Mononuclear cell (primary cell): ENCODE data around the gene SLC3A2. TPM values are rescaled to one million over a fixed set of nuclear protein-coding genes. Genes with fewer than 3 reads are reported as not detected.

Source experiments
- H3K27me3 ChIP-seq: 2 replicates; pipeline ENCODE4 v1.6.0; 2011; ENCODE audit warnings: low read length, control low read depth; ENCODE audit not compliant: insufficient read depth
- H3K4me1 ChIP-seq: 2 replicates; pipeline ENCODE4 v1.5.1; 2011; ENCODE audit warnings: mild to moderate bottlenecking, low read length, control low read depth; ENCODE audit not compliant: insufficient read depth
- H3K4me3 ChIP-seq: 2 replicates; pipeline ENCODE4 v1.5.1; 2011; ENCODE audit warnings: mild to moderate bottlenecking, low read length, moderate library complexity
- H3K9me3 ChIP-seq: 2 replicates; pipeline ENCODE4 v1.5.1; 2011; ENCODE audit warnings: low read depth, mild to moderate bottlenecking, control low read depth, low read length
- total RNA-seq: library from RNA; depleted of rRNA; stranded (reverse); fragments of >200 nt; gene quantifications from one replicate; pipeline ENCODE4 v1.2.3, GENCODE V29; 2012

Gene SLC3A2
- total RNA-seq, 1 donor, result 125 TPM

DNA sequence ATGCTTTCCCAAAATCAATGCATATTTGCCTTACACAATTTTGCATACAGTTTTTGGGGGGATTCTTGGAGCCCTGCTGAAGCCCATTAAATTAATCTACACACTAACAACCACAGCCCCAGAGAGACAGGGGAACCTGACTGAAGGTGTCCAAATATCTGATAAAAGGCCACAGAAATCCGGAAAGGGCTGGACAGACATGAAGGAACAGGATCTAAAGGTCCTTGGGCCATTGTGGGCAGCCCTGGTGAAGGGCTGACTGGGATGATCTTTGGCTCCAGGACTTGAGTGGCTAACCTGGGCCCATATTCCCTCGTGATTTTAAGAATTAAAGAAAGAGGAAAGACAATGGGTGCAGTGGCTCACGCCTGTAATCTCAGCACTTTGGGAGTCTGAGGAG is 34.5 kb upstream of the SLC3A2 start:
- no peaks in the 10 kb centered on the region for H3K27me3 ChIP-seq

DNA sequence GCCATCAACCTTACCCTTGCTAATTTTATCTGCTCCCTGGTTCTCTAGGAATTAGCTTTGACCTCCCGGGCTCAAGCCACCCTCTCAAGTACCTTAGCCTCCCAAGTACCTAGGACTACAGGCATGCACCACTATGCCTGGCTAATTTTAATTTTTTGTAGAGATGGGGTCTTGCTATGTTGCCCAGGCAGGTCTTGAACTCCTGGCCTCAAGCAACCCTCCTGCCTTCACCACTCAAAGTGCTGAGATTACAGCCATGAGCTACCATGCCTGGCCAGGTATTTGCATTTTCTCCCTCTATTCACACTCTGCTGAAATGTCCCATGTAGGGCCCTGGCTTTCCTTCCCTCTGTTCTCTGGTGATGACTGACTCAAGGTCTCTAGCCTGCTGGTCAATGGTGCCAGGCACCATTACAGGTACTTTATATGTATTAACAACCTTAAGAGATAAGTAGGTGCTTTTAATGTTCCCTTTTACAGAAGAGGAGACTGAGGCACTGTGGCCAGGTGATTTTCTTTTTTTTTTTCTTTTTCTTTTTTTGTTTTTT is 32.9 kb upstream of the SLC3A2 start:
- no peaks in the 10 kb centered on the region for H3K9me3 ChIP-seq
- no peaks in the 10 kb centered on the region for H3K27me3 ChIP-seq
- no peak overlapping the region for H3K4me3 ChIP-seq
- H3K4me1 ChIP-seq, result peaks cover 9% of the 10 kb centered on the region

More for the DNA sequence above, 34.5 kb upstream of the SLC3A2 start:
- Histone ChIP-seq H3K4me1 (peaks cover 11% of the 10 kb centered on the region), H3K4me3 (no peak overlapping the region), H3K9me3 (no peaks in the 10 kb centered on the region)

DNA sequence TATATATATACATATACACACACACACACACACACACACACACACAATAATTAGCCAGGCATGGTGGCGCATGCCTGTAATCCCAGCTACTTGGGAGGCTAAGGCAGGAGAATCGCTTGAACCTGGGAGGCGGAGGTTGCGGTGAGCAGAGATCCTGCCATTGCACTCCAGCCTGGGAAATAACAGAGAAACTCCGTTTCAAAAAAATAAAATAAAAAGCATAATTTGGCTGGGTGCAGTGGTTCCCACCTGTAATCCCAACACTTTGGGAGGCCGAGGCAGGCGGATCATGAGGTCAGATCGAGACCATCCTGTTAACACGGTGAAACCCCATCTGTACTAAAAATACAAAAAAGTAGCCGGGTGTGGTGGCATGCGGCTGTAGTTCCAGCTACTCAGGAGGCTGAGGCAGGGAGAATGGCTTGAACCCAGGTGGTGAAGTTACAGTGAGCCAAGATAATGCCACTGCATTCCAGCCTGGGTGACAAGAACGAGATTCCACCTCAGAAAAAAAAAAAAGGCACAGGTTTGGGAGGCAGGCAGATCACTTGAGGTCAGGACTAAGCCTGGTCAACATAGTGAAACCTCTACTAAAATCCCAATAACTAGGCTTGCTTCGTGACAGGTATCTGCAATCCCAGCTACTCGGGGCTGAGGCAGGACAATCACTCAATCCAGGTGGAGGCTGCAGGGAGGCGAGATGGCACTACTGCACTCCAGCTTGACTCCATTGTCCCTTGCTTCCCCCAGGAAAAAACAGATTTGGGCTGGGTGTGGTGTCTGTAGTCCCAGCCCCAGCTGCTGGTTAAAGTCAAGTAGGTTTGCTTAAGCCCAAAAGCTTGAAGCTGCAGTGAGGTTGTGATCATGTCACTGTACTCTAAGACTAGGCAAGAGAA is 29.5 kb upstream of the SLC3A2 start:
- H3K27me3 ChIP-seq, result no peaks in the 10 kb centered on the region
- H3K4me1 ChIP-seq, result peaks cover 34% of the 10 kb centered on the region
- H3K9me3 ChIP-seq, result no peaks in the 10 kb centered on the region
- H3K4me3 ChIP-seq, result no peak overlapping the region

DNA sequence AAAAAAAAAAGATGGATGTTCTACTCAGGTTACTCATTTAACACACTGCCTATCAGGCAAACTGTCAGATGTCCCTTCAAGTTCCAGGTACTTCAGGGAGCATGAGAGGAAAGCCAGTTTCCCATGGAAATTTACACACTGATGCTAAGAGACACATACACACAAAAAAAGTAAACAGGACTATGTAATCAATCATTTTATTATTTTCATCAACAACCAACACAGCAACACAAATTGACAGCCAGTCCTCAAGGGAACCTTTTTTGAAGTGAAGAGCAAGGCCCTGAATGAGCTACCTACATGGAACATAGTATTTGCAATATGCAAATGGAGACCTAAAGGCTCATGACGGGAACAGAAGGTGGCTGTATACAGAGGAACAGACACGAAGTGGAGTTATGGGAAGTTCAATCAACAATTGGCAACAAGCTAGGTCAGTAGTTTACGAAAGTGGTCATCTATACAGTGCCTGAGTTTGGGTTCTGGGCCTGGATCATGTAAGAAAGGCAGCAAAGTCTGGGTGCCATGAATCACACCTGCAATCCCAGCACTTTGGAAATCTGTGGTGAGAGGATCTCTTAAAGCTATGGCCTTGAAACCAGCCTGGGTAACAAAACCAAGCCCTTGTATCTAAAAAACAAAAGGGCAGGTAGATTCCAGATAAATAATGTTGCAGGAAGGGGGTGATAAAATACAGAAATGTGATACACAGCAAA is 28.7 kb upstream of the SLC3A2 start:
- H3K4me3 ChIP-seq, result no peak overlapping the region
- H3K9me3 ChIP-seq, result no peaks in the 10 kb centered on the region
- H3K4me1 ChIP-seq, result peaks cover 42% of the 10 kb centered on the region
- no peaks in the 10 kb centered on the region for H3K27me3 ChIP-seq

DNA sequence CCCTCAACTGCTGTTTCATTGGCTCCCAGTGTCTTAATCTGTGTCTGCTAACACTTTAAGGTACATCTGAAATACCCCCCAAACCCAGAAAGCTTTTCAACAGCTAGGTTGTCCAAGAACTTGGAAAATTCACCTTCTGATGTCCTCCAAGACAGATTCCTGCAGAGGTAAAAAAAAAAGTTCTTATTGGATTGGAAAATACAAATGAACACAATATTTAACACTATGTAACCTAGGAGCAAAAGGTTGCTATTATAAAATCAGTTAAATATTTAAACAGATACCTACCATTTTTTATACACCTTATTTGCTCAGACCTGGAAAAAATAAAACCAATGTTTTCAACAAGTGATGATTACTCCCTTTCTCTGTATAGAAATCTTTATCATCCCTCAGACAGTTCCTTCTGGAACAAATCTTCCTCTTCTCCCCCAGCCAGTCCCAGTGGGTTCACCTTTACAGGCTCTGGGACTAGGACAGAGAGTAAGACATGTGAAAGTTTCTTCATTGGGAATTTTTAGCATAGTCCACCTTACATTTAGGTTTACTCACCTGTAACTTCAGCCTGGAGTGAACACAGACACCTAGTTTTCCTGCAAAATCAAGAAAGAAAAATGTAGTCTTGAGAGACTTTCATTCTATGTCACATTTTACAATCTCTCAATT is 28.0 kb upstream of the SLC3A2 start:
- no peak overlapping the region for H3K4me3 ChIP-seq
- no peaks in the 10 kb centered on the region for H3K9me3 ChIP-seq
- H3K4me1 ChIP-seq, result peaks cover 49% of the 10 kb centered on the region
- no peaks in the 10 kb centered on the region for H3K27me3 ChIP-seq

DNA sequence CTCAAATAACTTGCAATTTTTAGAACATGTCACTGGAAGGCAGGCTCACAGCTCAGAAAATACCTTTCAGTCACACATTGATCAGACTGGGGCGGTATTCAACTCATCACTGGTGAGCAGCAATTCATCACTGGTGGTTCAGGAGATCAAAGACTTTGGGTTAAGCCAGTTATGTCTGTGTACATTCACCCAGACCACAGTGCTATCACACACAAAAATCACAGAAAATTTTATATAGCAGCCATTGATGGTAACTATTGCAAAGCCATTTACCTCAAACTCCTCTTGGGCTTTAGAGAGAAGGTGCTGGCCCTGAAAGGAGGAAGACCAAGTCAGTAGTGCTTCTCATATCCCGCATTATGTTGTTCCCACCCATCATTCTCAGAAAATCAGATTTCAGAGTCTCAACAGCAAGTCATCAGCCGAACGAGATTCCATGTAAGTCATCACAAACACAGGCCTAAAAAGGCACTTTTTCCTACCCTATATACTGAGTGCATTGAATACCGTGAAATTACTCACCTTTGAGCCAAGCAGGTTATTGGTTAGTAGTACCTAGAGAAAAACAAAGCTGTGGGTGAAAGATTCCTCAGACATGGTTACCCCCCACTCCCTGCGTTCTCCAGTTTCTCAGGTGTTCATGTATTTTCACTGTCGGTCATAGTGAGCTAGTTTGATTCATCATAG is 27.3 kb upstream of the SLC3A2 start:
- Histone ChIP-seq H3K9me3 (no peaks in the 10 kb centered on the region), H3K4me3 (no peak overlapping the region), H3K27me3 (no peaks in the 10 kb centered on the region), H3K4me1 (peaks cover 49% of the 10 kb centered on the region)

DNA sequence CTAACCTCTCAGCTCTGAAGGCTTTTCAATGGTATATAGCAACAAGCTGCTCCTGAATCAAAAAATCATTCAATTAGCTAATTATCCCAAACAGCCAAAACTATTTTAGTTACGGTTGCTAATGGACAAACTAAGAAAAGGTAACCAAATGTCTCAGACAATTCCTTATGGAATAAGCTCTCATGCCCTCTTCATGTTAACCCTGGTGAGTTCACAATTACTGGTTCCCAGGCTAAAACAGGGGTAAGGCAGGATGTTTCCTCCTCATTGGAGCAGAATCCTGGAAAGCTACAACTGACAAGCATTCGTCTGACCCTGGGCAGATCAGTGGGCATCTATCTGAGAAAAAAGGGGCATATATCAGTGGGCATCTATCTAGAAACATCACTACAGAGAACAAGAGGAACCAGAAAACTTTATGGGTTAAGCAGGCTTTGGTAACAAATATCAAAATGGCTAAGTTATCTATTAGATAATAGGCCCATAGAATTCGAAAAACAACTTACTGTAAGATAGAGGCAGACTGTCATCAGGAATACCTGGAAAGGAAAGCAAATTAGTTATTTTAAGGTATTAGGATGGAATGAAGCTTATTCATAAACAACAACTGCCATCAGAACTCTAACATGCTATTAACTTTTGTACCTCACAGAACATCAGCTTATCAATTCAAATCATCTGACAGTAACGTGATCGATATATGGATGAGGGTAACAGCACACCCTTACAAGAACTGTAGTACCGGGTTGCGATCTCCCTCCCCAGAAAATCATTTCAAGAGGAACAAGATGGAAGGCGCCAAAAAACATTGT is 26.5 kb upstream of the SLC3A2 start:
- Histone ChIP-seq H3K9me3 (no peaks in the 10 kb centered on the region), H3K4me1 (peaks cover 49% of the 10 kb centered on the region), H3K4me3 (peak overlapping the region; percentile 79), H3K27me3 (no peaks in the 10 kb centered on the region)

DNA sequence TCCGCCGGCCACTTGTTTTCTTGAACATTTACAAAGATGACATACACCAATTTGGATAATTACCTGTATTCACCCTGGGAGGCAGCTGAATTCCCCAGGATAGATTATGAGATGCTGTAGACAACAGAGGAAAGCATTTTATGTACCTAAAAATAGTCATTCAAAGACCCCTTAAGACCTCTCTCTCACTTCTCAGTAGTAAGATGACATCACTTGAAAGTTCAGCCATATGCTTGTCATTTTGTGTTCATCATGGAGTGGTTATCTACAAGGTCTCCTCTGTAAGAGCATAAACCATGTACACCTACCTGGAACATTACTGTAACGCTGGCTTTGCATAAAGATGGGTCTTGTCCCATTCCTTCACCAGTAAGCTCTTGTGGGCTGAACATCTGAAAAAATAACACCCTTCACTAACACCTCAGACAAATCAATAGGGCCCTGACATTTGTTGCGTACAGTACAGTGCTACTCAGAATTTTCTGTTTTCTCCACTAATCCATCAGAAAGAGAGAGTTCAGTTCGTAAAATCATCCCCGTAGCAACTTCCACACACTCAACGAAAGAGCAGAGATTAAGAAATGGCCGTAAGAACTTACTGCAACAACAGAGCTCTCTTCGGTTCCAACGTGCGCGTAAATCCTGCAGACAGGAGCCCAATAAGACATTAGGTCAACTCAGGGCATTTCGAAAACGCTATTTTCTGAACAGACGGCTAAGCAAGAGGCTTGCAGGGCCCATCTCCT is 25.7 kb upstream of the SLC3A2 start:
- Histone ChIP-seq H3K27me3 (no peaks in the 10 kb centered on the region), H3K9me3 (no peaks in the 10 kb centered on the region), H3K4me3 (peak overlapping the region; percentile 79), H3K4me1 (peaks cover 49% of the 10 kb centered on the region)

DNA sequence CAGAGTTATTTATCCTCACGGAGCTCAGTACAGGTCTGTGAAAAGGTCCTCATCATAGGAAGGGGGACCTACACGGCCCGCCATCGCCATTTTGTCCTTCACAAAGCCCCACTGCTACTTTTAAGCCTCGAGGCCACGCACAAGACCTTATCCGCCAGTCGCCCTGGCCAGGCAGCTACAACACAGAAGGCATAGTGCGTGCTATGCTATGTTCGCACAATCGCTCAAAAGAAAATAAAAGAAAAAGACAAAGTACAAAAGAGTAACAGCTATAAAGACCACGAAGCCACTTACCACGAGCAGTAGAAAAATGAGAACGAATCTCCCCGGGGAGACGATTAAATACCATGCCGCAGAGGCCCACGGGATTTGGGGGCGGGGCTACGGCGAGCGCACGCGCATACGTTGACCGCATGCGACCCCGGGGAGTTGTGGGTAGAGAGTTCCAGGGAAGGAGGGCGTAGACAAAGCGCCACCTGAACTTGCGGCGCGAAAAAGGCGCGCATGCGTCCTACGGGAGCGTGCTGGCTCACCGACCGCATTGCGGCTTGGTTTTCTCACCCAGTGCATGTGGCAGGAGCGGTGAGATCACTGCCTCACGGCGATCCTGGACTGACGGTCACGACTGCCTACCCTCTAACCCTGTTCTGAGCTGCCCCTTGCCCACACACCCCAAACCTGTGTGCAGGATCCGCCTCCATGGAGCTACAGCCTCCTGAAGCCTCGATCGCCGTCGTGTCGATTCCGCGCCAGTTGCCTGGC is 24.9 kb upstream of the SLC3A2 start:
- Histone ChIP-seq H3K4me3 (peak overlapping the region; percentile 79), H3K9me3 (no peaks in the 10 kb centered on the region), H3K27me3 (no peaks in the 10 kb centered on the region), H3K4me1 (peaks cover 49% of the 10 kb centered on the region)

DNA sequence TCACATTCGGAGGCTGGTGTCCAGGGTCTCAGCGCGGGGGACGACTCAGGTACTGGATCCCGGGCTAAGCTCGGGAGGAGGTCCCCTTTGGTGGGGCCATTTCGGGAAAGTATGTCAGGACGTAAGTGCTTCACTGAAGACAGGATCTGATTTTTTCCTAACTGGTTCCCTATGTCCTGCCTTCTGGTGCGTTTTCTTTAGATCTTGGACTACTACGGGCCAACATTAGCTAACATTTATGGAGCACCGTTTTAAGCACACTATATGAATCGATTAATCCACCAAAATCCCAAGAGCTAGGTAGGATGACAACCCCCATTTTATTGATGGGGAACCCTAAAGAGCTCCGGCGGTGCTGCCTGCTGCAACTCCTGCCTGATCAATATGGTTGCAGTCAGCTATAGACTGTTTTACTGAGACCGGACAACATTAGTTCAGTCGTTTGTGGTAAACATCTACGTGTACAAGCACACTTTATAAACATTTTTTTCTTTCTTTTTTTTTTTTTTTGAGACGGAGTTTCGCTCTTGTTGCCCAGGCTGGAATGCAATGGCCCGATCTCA is 24.3 kb upstream of the SLC3A2 start:
- H3K9me3 ChIP-seq, result no peaks in the 10 kb centered on the region
- H3K4me3 ChIP-seq, result peak overlapping the region; percentile 79
- peaks cover 49% of the 10 kb centered on the region for H3K4me1 ChIP-seq
- no peaks in the 10 kb centered on the region for H3K27me3 ChIP-seq

DNA sequence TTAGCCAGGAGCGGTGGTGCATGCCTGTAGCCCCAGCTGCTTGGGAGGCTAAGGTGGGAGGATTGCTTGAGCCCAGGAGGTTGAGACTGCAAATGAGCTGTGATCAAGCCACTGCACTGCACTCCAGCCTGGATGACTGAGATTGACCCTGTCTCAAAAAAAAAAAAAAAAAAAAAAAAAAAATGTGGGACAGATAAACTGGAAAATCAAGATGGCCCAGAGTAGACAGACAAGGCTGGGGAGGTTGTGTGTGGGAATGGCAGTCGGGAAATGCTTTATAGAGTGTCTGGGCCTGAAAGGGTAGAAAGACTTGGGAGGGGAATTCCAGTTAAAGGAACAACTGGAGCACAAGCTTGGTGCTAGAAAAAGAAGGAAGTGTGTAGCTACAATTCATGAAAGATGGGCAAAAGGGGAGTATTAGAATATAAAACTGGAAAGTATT is 23.1 kb upstream of the SLC3A2 start:
- Histone ChIP-seq H3K4me1 (peaks cover 43% of the 10 kb centered on the region), H3K4me3 (no peak overlapping the region), H3K9me3 (no peaks in the 10 kb centered on the region), H3K27me3 (no peaks in the 10 kb centered on the region)

DNA sequence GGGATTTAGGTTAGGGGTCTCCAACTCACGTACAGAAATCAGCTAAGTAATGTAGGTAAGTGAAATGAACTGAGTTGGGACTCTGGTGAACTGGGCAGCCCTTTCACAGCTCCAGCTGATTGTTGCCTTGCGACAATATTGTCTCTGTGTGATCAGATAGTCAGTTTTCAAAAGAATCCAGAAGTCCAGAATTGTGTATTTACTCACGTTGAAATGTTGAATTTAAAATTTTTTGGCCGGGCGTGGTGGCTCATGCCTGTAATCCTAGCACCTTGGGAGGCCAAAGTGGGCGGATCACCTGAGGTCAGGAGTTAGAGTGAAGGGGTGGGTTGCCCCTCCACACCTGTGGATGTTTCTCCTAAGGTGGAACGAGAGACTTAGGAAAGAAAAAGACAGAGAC is 22.5 kb upstream of the SLC3A2 start:
- no peak overlapping the region for H3K4me3 ChIP-seq
- H3K4me1 ChIP-seq, result peaks cover 42% of the 10 kb centered on the region

More for the DNA sequence above, 22.5 kb upstream of the SLC3A2 start:
- no peaks in the 10 kb centered on the region for H3K27me3 ChIP-seq
- no peaks in the 10 kb centered on the region for H3K9me3 ChIP-seq
